Measurements from ENCODE around the gene TMEM14C.

GRCh38 chr6:10725044-10725443 lies 2.2 kb downstream of the TMEM14C start:
- no peak for TF ChIP-seq EZH2 (optimal IDR thresholded peaks at IDR 0.05; ENCODE audit: low read depth, low read length)
- TF ChIP-seq, protein P1, sequence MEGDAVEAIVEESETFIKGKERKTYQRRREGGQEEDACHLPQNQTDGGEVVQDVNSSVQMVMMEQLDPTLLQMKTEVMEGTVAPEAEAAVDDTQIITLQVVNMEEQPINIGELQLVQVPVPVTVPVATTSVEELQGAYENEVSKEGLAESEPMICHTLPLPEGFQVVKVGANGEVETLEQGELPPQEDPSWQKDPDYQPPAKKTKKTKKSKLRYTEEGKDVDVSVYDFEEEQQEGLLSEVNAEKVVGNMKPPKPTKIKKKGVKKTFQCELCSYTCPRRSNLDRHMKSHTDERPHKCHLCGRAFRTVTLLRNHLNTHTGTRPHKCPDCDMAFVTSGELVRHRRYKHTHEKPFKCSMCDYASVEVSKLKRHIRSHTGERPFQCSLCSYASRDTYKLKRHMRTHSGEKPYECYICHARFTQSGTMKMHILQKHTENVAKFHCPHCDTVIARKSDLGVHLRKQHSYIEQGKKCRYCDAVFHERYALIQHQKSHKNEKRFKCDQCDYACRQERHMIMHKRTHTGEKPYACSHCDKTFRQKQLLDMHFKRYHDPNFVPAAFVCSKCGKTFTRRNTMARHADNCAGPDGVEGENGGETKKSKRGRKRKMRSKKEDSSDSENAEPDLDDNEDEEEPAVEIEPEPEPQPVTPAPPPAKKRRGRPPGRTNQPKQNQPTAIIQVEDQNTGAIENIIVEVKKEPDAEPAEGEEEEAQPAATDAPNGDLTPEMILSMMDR (IDR thresholded peaks at IDR 0.05; ENCODE audit: low read length), result no peak
